Activated T-cell treated with anti-CD3 and anti-CD28 coated beads, Interleukin-2, amount 50 U/mL, for 4 hours (primary cell): ENCODE data around the gene IMPG1. TPM values are rescaled to one million over a fixed set of nuclear protein-coding genes. Genes with fewer than 3 reads are reported as not detected.

Experiments used
- ATAC-seq, 2 donors: fragments of 200-7000 bp; cut with Tn5 transposase; one replicate each; pipeline ENCODE4 v1.10.0; 2021
- DNase-seq: peaks from one replicate; pipeline ENCODE4 v3.0.0-alpha.2; 2020
- H3K27me3 Mint-ChIP-seq: one replicate; pipeline ENCODE4 v1.8.0; 2021; ENCODE audit warnings: low read depth, mixed read lengths
- H3K36me3 Mint-ChIP-seq: one replicate; pipeline ENCODE4 v1.8.0; 2022; ENCODE audit warnings: mixed read lengths; ENCODE audit not compliant: insufficient read depth
- H3K4me1 Mint-ChIP-seq: one replicate; pipeline ENCODE4 v1.8.0; 2021; ENCODE audit warnings: low read depth, mixed read lengths
- H3K4me3 Mint-ChIP-seq: one replicate; pipeline ENCODE4 v1.8.0; 2021; ENCODE audit warnings: mild to moderate bottlenecking, moderate library complexity, mixed read lengths
- H3K9me3 Mint-ChIP-seq: one replicate; pipeline ENCODE4 v1.8.0; 2021; ENCODE audit warnings: mixed read lengths
- total RNA-seq, 3 donors: library from RNA; stranded (reverse); gene quantifications; one replicate each; pipeline ENCODE4 v1.2.1, GENCODE V29; 2021

Gene IMPG1
- total RNA-seq, 3 donors from 2014 or later: not detected

DNA sequence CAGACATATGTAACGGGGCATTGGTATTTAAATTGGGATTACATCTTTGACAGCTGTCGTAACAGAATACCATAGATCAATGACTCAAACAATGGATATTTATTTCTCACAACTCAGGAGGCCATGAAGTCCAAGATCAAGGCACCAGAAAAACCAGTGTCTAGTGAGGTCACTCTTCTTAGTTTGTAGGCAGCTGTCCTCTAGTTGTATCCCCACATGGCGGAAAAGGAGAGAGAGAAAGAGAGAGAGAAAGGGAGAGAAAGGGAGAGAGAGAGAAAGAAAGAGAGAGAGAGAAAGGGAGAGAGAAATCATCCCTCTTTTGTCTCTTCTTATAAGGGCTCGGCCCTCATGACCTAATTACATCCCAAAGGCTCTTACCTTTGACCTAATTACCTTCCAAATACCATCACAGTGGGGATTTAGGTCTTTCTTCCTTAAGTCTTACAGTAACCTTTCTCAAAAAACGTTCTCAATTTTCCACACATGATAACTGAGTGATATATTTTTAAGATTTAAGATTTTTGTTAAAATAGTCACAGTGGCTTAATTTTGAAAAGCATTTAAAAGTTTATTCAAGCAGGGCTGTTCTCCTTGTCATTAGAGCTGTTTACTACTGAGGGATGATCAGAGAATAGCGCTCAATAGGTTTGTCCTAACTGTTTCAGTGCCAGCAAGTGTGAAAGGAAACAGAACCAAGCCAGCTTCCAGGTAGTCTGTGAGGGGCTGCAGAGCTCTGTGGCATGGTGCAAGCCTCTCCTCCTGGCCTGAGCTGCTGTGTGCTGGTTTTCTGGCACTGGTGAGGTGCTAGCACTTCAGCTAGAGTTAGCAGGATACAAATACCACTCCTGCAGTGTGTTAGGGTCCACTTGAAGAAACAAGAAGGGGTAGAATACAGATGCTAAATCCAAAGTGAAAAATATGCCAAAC lies 79.0 kb downstream of the IMPG1 start:
- Mint-ChIP-seq H3K4me1 (no peaks in the 10 kb centered on the region), H3K4me3 (no peak overlapping the region), H3K36me3 (no peaks in the 10 kb centered on the region), H3K9me3 (no peaks in the 10 kb centered on the region), H3K27me3 (no peaks in the 10 kb centered on the region)
- DNase-seq: no peak
- ATAC-seq: no peak

DNA sequence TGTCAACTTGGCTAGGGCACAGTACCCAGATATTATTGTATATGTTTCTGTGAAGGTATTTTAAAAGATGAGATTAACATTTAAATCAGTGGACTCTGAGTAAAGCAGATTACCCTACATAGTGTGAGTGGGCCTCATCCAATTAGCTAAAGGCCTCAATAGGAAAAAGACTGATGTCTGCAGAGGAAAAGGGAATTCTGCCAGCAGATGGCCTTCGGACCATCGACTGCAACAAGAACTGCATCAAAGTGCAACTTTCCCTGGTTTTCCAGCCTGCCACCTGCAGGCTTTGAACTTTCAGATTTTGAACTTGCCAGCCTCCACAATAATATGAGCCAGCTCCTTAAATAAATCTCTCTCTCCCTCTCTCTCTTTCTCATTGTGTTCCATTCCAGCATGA lies 80.5 kb downstream of the IMPG1 start:
- H3K27me3 Mint-ChIP-seq: no peaks in the 10 kb centered on the region
- H3K4me1 Mint-ChIP-seq: no peaks in the 10 kb centered on the region
- ATAC-seq (no peak), DNase-seq (no peak)
- no peaks in the 10 kb centered on the region for H3K36me3 Mint-ChIP-seq
- no peaks in the 10 kb centered on the region for H3K9me3 Mint-ChIP-seq
- H3K4me3 Mint-ChIP-seq: no peak overlapping the region

DNA sequence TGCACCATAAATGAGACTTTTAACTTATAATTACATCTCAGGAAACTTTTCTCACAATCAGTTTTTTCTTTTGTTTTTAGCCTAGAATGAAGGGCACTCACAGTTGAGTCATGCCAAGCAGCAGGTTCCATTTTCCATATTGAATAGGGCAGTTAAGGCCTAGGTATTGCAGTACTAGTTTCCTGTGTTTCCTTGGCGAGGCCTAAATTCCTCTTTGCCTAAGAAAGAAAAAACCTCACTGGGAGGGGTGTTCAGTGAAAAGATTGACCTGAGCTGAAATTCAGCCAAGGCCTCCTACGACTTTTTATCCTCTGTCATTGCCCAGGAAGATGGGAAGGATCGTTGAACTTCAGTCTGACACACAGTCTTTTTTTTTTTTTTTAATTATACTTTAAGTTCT lies 85.5 kb downstream of the IMPG1 start:
- ATAC-seq: no peak

DNA sequence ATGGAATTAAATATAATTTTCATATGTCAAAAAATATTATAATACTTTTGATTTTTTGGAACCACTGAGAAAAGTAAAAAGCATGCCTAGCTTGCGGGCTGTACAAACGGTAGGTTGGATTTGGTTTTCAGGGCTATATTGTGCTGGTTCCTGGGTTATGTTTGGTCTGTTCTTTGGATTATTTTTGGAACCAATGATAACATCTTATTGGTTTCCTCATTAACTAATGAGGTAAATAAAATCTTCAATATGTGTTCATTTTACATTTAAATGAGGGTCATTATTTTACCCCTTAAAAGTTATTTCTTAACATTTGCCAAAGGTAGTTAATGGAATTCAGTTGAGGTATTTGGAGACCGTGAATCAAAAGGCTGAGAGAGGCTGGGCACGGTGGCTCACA lies 96.6 kb downstream of the IMPG1 start:
- Mint-ChIP-seq H3K36me3 (no peaks in the 10 kb centered on the region), H3K4me1 (no peaks in the 10 kb centered on the region), H3K9me3 (no peaks in the 10 kb centered on the region), H3K27me3 (no peaks in the 10 kb centered on the region), H3K4me3 (no peak overlapping the region)
- ATAC-seq (no peak), DNase-seq (no peak)

More for the DNA sequence above, 85.5 kb downstream of the IMPG1 start:
- Mint-ChIP-seq H3K27me3 (no peaks in the 10 kb centered on the region), H3K36me3 (no peaks in the 10 kb centered on the region), H3K9me3 (no peaks in the 10 kb centered on the region), H3K4me1 (no peaks in the 10 kb centered on the region), H3K4me3 (no peak overlapping the region)
- DNase-seq: no peak

- no peaks in the 10 kb centered on the region for H3K4me1 Mint-ChIP-seq
- H3K4me3 Mint-ChIP-seq: no peak overlapping the region
Observed at GRCh38 chr6:75970093-75970492, 102.4 kb downstream of the IMPG1 start.

GRCh38 chr6:75968143-75968542 lies 104.3 kb downstream of the IMPG1 start:
- DNase-seq: no peak
- H3K27me3 Mint-ChIP-seq: peaks cover 5% of the 10 kb centered on the region
- no peak overlapping the region for H3K4me3 Mint-ChIP-seq
- no peak for ATAC-seq
- H3K9me3 Mint-ChIP-seq: no peaks in the 10 kb centered on the region
- H3K4me1 Mint-ChIP-seq: no peaks in the 10 kb centered on the region
- no peaks in the 10 kb centered on the region for H3K36me3 Mint-ChIP-seq

More at GRCh38 chr6:75970093-75970492, 102.4 kb downstream of the IMPG1 start:
- no peaks in the 10 kb centered on the region for H3K36me3 Mint-ChIP-seq
- peaks cover 5% of the 10 kb centered on the region for H3K27me3 Mint-ChIP-seq
- DNase-seq (no peak), ATAC-seq (no peak)
- H3K9me3 Mint-ChIP-seq: no peaks in the 10 kb centered on the region

DNA sequence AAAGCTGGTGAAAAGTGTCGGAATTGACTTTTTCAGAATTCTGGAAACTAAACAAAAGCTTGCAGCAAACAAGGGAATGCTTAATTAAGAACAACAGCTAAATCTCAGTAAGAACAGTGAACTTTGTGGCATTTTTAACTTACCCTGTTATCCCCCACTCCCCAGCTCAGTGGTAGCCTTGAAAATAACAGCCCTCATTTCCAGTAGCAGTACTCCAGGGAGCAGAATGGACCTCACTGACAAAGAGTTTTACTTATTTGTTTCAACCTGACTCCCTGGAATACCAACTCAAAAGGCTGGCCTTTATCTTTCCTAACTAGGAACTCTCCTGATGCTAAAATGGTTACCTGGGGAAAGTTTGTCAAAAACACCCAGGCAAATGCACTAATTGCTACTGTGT lies 108.9 kb downstream of the IMPG1 start:
- H3K27me3 Mint-ChIP-seq: peaks cover 11% of the 10 kb centered on the region

DNA sequence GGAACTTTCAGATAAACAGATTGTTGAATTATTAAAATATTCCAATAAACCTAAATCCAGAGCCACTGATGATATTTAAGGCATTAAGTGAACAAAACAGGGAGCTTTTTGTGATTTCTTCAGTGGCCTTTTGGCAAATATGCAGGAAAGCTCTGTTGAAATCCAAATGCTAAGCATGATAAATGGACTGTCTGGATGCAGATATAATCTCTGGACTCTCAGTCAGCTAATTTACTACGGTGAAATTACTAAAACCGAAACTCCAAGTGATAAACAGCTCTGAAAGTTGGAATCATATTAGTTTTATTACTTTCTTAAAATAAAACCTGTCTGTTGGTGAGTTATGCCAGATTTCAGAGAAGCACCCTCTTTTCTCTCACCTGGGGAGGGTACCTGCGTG lies 120.3 kb downstream of the IMPG1 start:
- ATAC-seq: no peak
- Mint-ChIP-seq H3K4me1 (no peaks in the 10 kb centered on the region), H3K4me3 (no peak overlapping the region), H3K36me3 (no peaks in the 10 kb centered on the region), H3K9me3 (peaks cover 5% of the 10 kb centered on the region), H3K27me3 (no peaks in the 10 kb centered on the region)
- no peak for DNase-seq

More for the DNA sequence above, 108.9 kb downstream of the IMPG1 start:
- H3K4me1 Mint-ChIP-seq: no peaks in the 10 kb centered on the region
- H3K36me3 Mint-ChIP-seq: no peaks in the 10 kb centered on the region
- DNase-seq (no peak), ATAC-seq (no peak)
- H3K4me3 Mint-ChIP-seq: no peak overlapping the region
- H3K9me3 Mint-ChIP-seq: no peaks in the 10 kb centered on the region

- Mint-ChIP-seq H3K9me3 (no peaks in the 10 kb centered on the region), H3K36me3 (no peaks in the 10 kb centered on the region), H3K27me3 (no peaks in the 10 kb centered on the region), H3K4me1 (no peaks in the 10 kb centered on the region), H3K4me3 (no peak overlapping the region)
- DNase-seq (no peak), ATAC-seq (no peak)
Observed at GRCh38 chr6:75947935-75948334, 124.5 kb downstream of the IMPG1 start.

GRCh38 chr6:75946146-75946831 lies 126.2 kb downstream of the IMPG1 start:
- Mint-ChIP-seq H3K9me3 (no peaks in the 10 kb centered on the region), H3K27me3 (no peaks in the 10 kb centered on the region), H3K4me3 (no peak overlapping the region), H3K36me3 (no peaks in the 10 kb centered on the region), H3K4me1 (no peaks in the 10 kb centered on the region)
- ATAC-seq (no peak), DNase-seq (no peak)

DNA sequence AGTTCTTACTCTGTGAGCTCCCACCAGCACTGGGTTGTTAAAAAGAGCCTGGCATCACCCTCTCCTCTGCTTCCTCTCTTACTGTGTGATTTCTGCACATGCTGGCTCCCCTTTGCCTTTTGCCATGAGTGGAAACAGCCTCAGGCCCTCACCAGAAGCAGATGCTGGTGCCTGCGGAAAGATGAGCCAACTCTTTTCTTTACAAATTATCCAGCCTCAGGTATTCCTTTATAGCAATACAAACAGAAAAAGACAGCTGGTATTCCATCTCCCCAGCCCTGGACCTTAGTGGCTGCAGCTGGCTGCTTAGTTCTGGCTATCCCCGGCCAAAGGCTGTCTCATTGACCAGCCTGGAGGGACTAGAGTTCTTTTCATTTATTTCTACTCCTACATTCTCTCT lies 129.1 kb downstream of the IMPG1 start:
- Mint-ChIP-seq H3K36me3 (no peaks in the 10 kb centered on the region), H3K4me1 (no peaks in the 10 kb centered on the region), H3K27me3 (no peaks in the 10 kb centered on the region), H3K9me3 (no peaks in the 10 kb centered on the region), H3K4me3 (no peak overlapping the region)
- no peak for DNase-seq
- no peak for ATAC-seq

DNA sequence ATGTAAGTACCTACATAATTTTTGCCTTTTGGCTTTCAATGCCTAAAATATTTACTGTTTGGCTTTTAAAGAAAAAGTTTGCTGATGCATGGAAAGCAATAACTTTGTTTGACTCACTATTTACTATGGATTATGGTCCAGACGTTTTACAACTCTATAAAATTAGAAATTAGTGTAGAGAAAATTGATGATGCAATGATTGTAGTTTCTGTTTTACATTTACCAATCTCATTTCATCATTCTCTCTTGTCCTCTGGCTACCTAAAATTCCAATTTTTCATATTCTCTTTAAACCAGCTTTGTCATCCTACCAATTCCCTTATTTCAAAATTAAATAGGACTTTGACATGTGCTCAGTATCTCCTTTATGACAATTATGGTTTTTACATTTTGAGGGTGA lies 131.0 kb downstream of the IMPG1 start:
- Mint-ChIP-seq H3K4me1 (no peaks in the 10 kb centered on the region), H3K4me3 (no peak overlapping the region), H3K27me3 (no peaks in the 10 kb centered on the region), H3K9me3 (no peaks in the 10 kb centered on the region), H3K36me3 (no peaks in the 10 kb centered on the region)
- ATAC-seq (no peak), DNase-seq (no peak)

GRCh38 chr6:75940564-75940963 lies 131.9 kb downstream of the IMPG1 start:
- Mint-ChIP-seq H3K4me1 (no peaks in the 10 kb centered on the region), H3K36me3 (no peaks in the 10 kb centered on the region), H3K9me3 (no peaks in the 10 kb centered on the region), H3K4me3 (no peak overlapping the region), H3K27me3 (peaks cover 5% of the 10 kb centered on the region)
- DNase-seq (no peak), ATAC-seq (no peak)

- Mint-ChIP-seq H3K9me3 (no peaks in the 10 kb centered on the region), H3K36me3 (no peaks in the 10 kb centered on the region), H3K4me1 (peaks cover 6% of the 10 kb centered on the region), H3K27me3 (peaks cover 25% of the 10 kb centered on the region), H3K4me3 (no peak overlapping the region)
- no peak for ATAC-seq
- DNase-seq: no peak
Observed at GRCh38 chr6:75937846-75938245, 134.6 kb downstream of the IMPG1 start.

DNA sequence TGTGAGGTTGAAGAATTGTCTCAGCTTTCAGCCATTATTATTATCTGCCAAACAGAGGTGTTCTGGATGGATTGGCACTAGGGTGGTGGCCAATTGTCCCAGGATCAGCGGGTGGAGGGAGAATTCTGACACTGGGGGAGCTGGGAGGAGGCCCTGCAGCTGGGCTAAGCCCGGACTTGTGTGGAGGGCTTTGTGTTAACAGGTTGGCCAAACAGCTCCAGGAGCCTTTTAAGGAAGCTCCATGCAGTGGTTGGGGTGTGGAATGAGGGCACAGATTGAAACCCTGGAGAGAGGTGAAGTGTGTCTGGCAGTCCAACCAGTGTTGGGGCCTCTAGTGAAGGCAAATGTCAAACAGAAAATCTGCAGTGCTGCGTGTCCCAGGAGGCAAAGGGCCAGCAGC lies 135.8 kb downstream of the IMPG1 start:
- peaks cover 6% of the 10 kb centered on the region for H3K4me1 Mint-ChIP-seq
- ATAC-seq (no peak), DNase-seq (no peak)
- H3K27me3 Mint-ChIP-seq: peaks cover 25% of the 10 kb centered on the region
- no peak overlapping the region for H3K4me3 Mint-ChIP-seq
- H3K9me3 Mint-ChIP-seq: no peaks in the 10 kb centered on the region
- no peaks in the 10 kb centered on the region for H3K36me3 Mint-ChIP-seq
